ENCODE results near the gene SRPX. TPM values are rescaled to one million over a fixed set of nuclear protein-coding genes. Genes with fewer than 3 reads are reported as not detected.

SRPX gene
- polyA plus RNA-seq (2013, experiment 1 of 2), result 115 TPM
- 119 TPM for polyA plus RNA-seq (2013, experiment 2 of 2)

DNA sequence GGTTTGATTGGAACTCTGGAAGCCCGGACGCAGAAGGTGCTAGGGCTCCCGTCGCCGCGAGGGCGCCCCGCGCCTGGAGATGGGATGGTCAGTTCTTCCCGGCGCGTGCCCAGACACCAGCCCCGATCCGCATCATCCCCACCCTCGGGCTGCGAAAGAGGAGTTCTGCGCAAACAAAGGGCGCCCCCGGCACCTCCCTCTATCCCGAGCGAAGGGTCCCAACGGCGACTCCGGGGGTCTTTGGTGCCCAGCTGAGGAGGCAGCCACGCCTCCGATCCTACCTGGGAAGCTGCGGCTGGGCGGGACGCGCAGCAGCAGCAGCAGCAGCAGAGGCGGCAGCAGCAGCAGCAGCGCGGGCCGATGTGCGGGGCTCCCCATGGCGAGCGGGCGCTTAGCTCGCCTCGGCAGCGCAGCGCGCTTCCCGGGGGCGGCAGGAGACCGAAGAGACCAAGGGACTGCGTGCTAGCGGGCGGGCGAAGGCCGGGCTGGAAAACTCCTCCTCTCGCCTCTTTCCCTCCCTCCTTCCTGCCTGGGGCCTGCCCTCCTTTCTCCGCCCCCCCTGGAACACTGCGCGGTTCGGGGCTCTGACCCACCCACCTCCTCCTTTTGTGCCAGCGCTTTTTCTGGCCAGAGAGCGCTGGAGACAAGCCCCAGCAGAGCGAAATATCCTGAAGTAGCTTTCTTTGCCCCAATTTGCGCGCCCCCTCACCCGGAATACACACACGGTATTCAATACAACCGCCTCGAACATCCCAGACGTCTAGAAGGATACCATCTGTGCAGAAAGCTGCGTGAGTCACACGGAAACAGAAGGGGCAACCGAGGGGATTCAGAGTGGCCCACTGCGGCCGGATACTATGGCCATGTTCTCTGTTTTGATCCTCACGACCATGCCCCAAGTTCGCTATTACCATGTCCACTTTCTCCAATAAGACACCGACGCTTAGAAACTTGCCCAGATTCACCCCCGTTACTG lies at the start of gene SRPX:
TSS of gene SRPX (minus strand) at position 457 of the 976 bp plus-strand sequence. CDS start at position 378, 79 bp downstream.
- Histone ChIP-seq H2AFZ (ENCODE audit: low read depth, low read length) (peak within 1 kb of the TSS; percentile 42), H3K18ac (ENCODE audit: low read depth in 1 of 2, low read length in 2 of 2) (peak within 1 kb of the TSS; percentile 89 to 91), H4K91ac (ENCODE audit: low read length) (peak within 1 kb of the TSS; percentile 93), H3K79me1 (replicated peaks; ENCODE audit: low read length, poor library complexity, severe bottlenecking) (peaks cover 2% of the 10 kb centered on the region), H3K14ac (ENCODE audit: low read length in 2 of 2) (peak within 1 kb of the TSS in 1 of 2 experiments; percentile 79), H4K8ac (ENCODE audit: low read length) (peak within 1 kb of the TSS; percentile 84), H3K27ac (ENCODE audit: low read length, poor library complexity, severe bottlenecking) (no peak within 1 kb of the TSS), H3K4me1 (ENCODE audit: control insufficient read depth, insufficient read depth, low read depth, low read length) (peaks cover 2% of the 10 kb centered on the region), H3K36me3 (ENCODE audit: control insufficient read depth in 1 of 2, insufficient read depth in 2 of 2, low read depth in 1 of 2, low read length in 2 of 2) (no peaks in the 10 kb centered on the region), H2BK5ac (ENCODE audit: low read depth, low read length, poor library complexity, severe bottlenecking) (no peak within 1 kb of the TSS), H3K4me3 (ENCODE audit: insufficient read depth in 1 of 2, low read depth in 1 of 2, low read length in 2 of 2) (peak within 1 kb of the TSS; percentile 72 to 82), H2BK15ac (ENCODE audit: low read depth, poor library complexity, severe bottlenecking) (peak within 1 kb of the TSS; percentile 80), H2BK12ac (ENCODE audit: low read length in 2 of 2) (peak within 1 kb of the TSS in 1 of 2 experiments; percentile 72), H2AK5ac (ENCODE audit: low read length, severe bottlenecking) (no peak within 1 kb of the TSS), H3K9ac (ENCODE audit: low read length) (peak within 1 kb of the TSS; percentile 88), H3K27me3 (ENCODE audit: control insufficient read depth in 1 of 2, insufficient read depth in 1 of 2, low read length in 2 of 2) (peaks cover 0 to 7% of the 10 kb centered on the region in 2 experiments), H3K9me3 (ENCODE audit: control insufficient read depth, low read length) (no peaks in the 10 kb centered on the region), H3K4ac (ENCODE audit: low read depth in 1 of 2, low read length in 2 of 2) (peak within 1 kb of the TSS in 1 of 2 experiments; percentile 61), H3K23ac (ENCODE audit: low read length in 2 of 2) (peak within 1 kb of the TSS in 1 of 2 experiments; percentile 60), H2BK120ac (ENCODE audit: low read depth, low read length) (peak within 1 kb of the TSS; percentile 61), H3K4me2 (ENCODE audit: low read length, poor library complexity, severe bottlenecking) (peak within 1 kb of the TSS; percentile 91)
- DNase-seq, result peak; percentile 68
- 3% methylated on average over 56 of the region's 76 CpGs for WGBS

DNA sequence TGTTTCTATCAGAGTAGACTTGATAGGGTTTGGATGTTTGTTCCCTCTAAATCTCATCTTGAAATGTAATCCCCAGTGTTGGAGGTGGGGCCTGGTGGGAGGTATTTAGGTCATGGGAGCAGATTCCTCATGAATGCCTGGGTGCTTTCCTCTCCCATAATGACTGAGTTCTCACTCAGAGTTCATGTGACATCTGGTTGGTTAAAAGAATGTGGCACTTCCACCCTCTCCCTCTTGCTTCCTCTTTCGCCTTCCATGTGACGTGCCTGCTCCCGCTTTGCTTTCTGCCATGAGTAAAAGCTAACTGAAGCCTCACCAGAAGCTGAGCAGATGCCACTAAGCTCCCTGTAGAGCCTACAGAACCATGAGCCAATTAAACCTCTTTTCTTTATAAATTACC lies 47.3 kb upstream of the SRPX start:
- Histone ChIP-seq H3K27me3 (ENCODE audit: control insufficient read depth in 1 of 2, insufficient read depth in 1 of 2, low read length in 2 of 2) (peaks cover 0 to 5% of the 10 kb centered on the region in 2 experiments), H4K91ac (ENCODE audit: low read length) (no peak overlapping the region), H3K27ac (ENCODE audit: low read length, poor library complexity, severe bottlenecking) (no peak overlapping the region), H3K23ac (ENCODE audit: low read length in 2 of 2) (no peak overlapping the region), H3K4me1 (ENCODE audit: control insufficient read depth, insufficient read depth, low read depth, low read length) (no peaks in the 10 kb centered on the region), H2BK5ac (ENCODE audit: low read depth, low read length, poor library complexity, severe bottlenecking) (no peak overlapping the region), H2AK5ac (ENCODE audit: low read length, severe bottlenecking) (no peak overlapping the region), H3K4ac (ENCODE audit: low read depth in 1 of 2, low read length in 2 of 2) (no peak overlapping the region), H4K8ac (ENCODE audit: low read length) (no peak overlapping the region), H2AFZ (ENCODE audit: low read depth, low read length) (no peak overlapping the region), H3K4me2 (ENCODE audit: low read length, poor library complexity, severe bottlenecking) (no peak overlapping the region), H2BK12ac (ENCODE audit: low read length in 2 of 2) (no peak overlapping the region), H3K9ac (ENCODE audit: low read length) (no peak overlapping the region), H3K9me3 (ENCODE audit: control insufficient read depth, low read length) (no peaks in the 10 kb centered on the region), H2BK120ac (ENCODE audit: low read depth, low read length) (no peak overlapping the region), H3K36me3 (ENCODE audit: control insufficient read depth in 1 of 2, insufficient read depth in 2 of 2, low read depth in 1 of 2, low read length in 2 of 2) (no peaks in the 10 kb centered on the region), H3K79me1 (replicated peaks; ENCODE audit: low read length, poor library complexity, severe bottlenecking) (no peaks in the 10 kb centered on the region), H2BK15ac (ENCODE audit: low read depth, poor library complexity, severe bottlenecking) (no peak overlapping the region), H3K18ac (ENCODE audit: low read depth in 1 of 2, low read length in 2 of 2) (no peak overlapping the region), H3K4me3 (ENCODE audit: insufficient read depth in 1 of 2, low read depth in 1 of 2, low read length in 2 of 2) (no peak overlapping the region), H3K14ac (ENCODE audit: low read length in 2 of 2) (no peak overlapping the region)
- no peak for DNase-seq
- WGBS, result 93% methylated on average over 3 of the region's 3 CpGs

DNA sequence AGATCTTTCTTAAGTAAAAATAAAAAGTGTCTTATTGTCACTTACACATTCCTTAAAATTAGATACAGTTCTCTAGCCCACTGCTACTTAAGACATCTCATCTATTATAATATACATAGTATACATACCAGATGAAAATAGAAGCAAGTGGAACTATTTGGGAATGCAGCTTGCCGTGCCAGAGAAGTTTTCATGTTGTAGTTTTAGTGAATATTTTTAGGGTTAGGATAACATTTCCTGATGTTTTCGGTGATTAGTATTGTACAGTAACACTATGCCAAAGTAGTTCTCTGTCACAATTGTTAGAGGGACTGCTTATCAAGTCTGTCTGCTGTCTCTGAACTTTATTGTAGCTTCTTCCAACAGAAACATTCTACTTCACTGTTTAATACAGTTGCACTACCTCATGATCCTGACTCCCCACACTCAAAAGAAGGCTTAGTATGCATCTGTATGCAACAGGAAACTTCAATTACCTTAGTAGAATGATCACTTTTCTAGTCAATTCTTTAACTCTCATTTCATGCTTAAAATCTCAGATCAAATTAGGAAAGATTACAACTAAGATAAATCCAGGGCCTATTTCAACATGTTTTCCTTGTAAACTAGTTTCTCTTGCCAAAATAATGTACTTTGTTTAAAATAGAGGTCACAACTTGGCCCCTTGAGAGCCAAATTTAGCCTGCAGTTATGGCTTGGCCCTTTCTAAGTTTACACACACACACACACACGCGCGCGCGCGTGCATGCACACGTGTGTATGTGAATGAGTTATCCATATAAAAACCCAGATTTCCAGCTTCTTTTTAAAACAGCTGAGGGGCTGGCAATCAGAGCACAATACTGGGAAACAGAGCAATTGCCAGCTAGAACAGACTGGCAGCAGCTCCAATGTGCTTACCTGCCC lies 42.3 kb upstream of the SRPX start:
- no peak overlapping the region for H2BK5ac ChIP-seq (ENCODE audit: low read depth, low read length, poor library complexity, severe bottlenecking)
- no peak overlapping the region for H3K4ac ChIP-seq (ENCODE audit: low read depth in 1 of 2, low read length in 2 of 2)
- H3K27me3 ChIP-seq (ENCODE audit: control insufficient read depth in 1 of 2, insufficient read depth in 1 of 2, low read length in 2 of 2), result peaks cover 0 to 2% of the 10 kb centered on the region in 2 experiments
- no peak overlapping the region for H4K91ac ChIP-seq (ENCODE audit: low read length)
- H3K9me3 ChIP-seq (ENCODE audit: control insufficient read depth, low read length), result no peaks in the 10 kb centered on the region
- H2AFZ ChIP-seq (ENCODE audit: low read depth, low read length), result no peak overlapping the region
- H3K4me1 ChIP-seq (ENCODE audit: control insufficient read depth, insufficient read depth, low read depth, low read length), result no peaks in the 10 kb centered on the region
- H2BK15ac ChIP-seq (ENCODE audit: low read depth, poor library complexity, severe bottlenecking), result no peak overlapping the region
- H4K8ac ChIP-seq (ENCODE audit: low read length), result no peak overlapping the region
- H3K79me1 ChIP-seq (replicated peaks; ENCODE audit: low read length, poor library complexity, severe bottlenecking), result no peaks in the 10 kb centered on the region
- H3K9ac ChIP-seq (ENCODE audit: low read length), result no peak overlapping the region
- H3K23ac ChIP-seq (ENCODE audit: low read length in 2 of 2), result no peak overlapping the region
- H3K18ac ChIP-seq (ENCODE audit: low read depth in 1 of 2, low read length in 2 of 2), result no peak overlapping the region
- no peak overlapping the region for H3K14ac ChIP-seq (ENCODE audit: low read length in 2 of 2)
- peak; percentile 56 for DNase-seq
- no peak overlapping the region for H2BK120ac ChIP-seq (ENCODE audit: low read depth, low read length)
- H3K4me2 ChIP-seq (ENCODE audit: low read length, poor library complexity, severe bottlenecking), result no peak overlapping the region
- WGBS, result 43% methylated on average over 1 of the region's 9 CpGs
- H3K36me3 ChIP-seq (ENCODE audit: control insufficient read depth in 1 of 2, insufficient read depth in 2 of 2, low read depth in 1 of 2, low read length in 2 of 2), result no peaks in the 10 kb centered on the region
- H3K4me3 ChIP-seq (ENCODE audit: insufficient read depth in 1 of 2, low read depth in 1 of 2, low read length in 2 of 2), result no peak overlapping the region
- no peak overlapping the region for H2BK12ac ChIP-seq (ENCODE audit: low read length in 2 of 2)
- no peak overlapping the region for H2AK5ac ChIP-seq (ENCODE audit: low read length, severe bottlenecking)
- no peak overlapping the region for H3K27ac ChIP-seq (ENCODE audit: low read length, poor library complexity, severe bottlenecking)

Data from mesenchymal stem cell (in vitro differentiated cells and primary cell).